SK-N-SH (cell line): ENCODE measurements around the gene TLR4. TPM values are rescaled to one million over a fixed set of nuclear protein-coding genes. Genes with fewer than 3 reads are reported as not detected.

Experiments used
- CTCF ChIA-PET: fragments of 300-600, 350-600 bp; formaldehyde crosslinking; extraction: SDS; loops from one replicate; lab custom pipeline; 2021; lab: Yijun Ruan, JAX
- POLR2A ChIA-PET: fragments of 350-600 bp; sonication (Branson Sonifier 250); formaldehyde crosslinking; extraction: SDS; loops from one replicate; lab custom pipeline; 2020; ENCODE audit warnings: antibody characterized with exemption, inconsistent platforms; lab: Yijun Ruan, JAX
- DNase-seq: peaks from one replicate; pipeline ENCODE4 v3.0.0; 2012
- H2AFZ ChIP-seq: fragments of 200-600 bp; sonication (generic); 2 replicates; pipeline ENCODE4 v1.8.1; 2016; ENCODE audit warnings: antibody characterized with exemption, mild to moderate bottlenecking, low read depth
- H3F3A ChIP-seq: fragments of 200-600 bp; sonication (generic); replicated peaks from 2 replicates; pipeline ENCODE3; 2016; ENCODE audit warnings: antibody characterized with exemption, mild to moderate bottlenecking; ENCODE audit not compliant: insufficient read depth
- H3K27ac ChIP-seq, 2 experiments: fragments of 200-500 bp in 1 of 2; fragments of 200-600 bp in 1 of 2; sonication (Bioruptor generic) in 1 of 2; sonication (generic), shearing (Covaris generic) in 1 of 2; 2 replicates each; pipeline versions ENCODE4 v1.5.1 to v1.6.1; 2014 to 2016; ENCODE audit warnings: low read depth in 2 of 2, inconsistent platforms in 1 of 2, low read length in 1 of 2, mild to moderate bottlenecking in 1 of 2, mixed read lengths in 1 of 2
- H3K27me3 ChIP-seq: fragments of 200-600 bp; sonication (generic), shearing (Covaris generic); 2 replicates; pipeline ENCODE4 v1.6.1; 2016; ENCODE audit warnings: mixed run types; ENCODE audit not compliant: insufficient read depth
- H3K36me3 ChIP-seq, 2 experiments: fragments of 200-500 bp in 1 of 2; fragments of 200-600 bp in 1 of 2; sonication (Bioruptor generic) in 1 of 2; sonication (generic) in 1 of 2; replicated peaks in 1 of 2; 2 replicates each; pipeline versions ENCODE3 to v1.5.1; 2014 to 2016; ENCODE audit warnings: low read length in 1 of 2, mild to moderate bottlenecking in 1 of 2; ENCODE audit not compliant: insufficient read depth in 2 of 2, control insufficient read depth in 1 of 2
- H3K4me1 ChIP-seq, 2 experiments: fragments of 200-500 bp in 1 of 2; fragments of 200-600 bp in 1 of 2; sonication (Bioruptor generic) in 1 of 2; sonication (generic), shearing (Covaris generic) in 1 of 2; 2 replicates each; pipeline versions ENCODE4 v1.5.1 to v1.6.1; 2014 to 2016; ENCODE audit warnings: low read depth in 1 of 2, low read length in 1 of 2, mixed run types in 1 of 2; ENCODE audit not compliant: insufficient read depth in 2 of 2, control insufficient read depth in 1 of 2
- H3K4me2 ChIP-seq: fragments of 200-600 bp; sonication (generic), shearing (Covaris generic); 2 replicates; pipeline ENCODE4 v1.6.1; 2017; ENCODE audit warnings: mixed run types
- H3K4me3 ChIP-seq, 2 experiments: fragments of 200-500 bp in 1 of 2; fragments of 200-600 bp in 1 of 2; sonication (Bioruptor generic) in 1 of 2; sonication (generic), shearing (Covaris generic) in 1 of 2; 2 replicates each; pipeline versions ENCODE4 v1.5.1 to v1.8.1; 2014 to 2016; ENCODE audit warnings: low read depth in 2 of 2, inconsistent platforms in 1 of 2, low read length in 1 of 2, mild to moderate bottlenecking in 1 of 2, mixed read lengths in 1 of 2, moderate library complexity in 1 of 2
- H3K79me2 ChIP-seq: fragments of 200-600 bp; sonication (generic); 2 replicates; pipeline ENCODE4 v1.8.1; 2017; ENCODE audit warnings: mild to moderate bottlenecking; ENCODE audit not compliant: insufficient read depth
- H3K9ac ChIP-seq: fragments of 200-600 bp; sonication (generic); 2 replicates; pipeline ENCODE4 v1.6.1; 2017; ENCODE audit warnings: mixed run types
- H3K9me2 ChIP-seq: fragments of 200-600 bp; sonication (generic); 2 replicates; pipeline ENCODE4 v1.6.1; 2017; ENCODE audit warnings: mixed run types
- H3K9me3 ChIP-seq: fragments of 200-600 bp; sonication (generic); 2 replicates; pipeline ENCODE4 v1.6.1; 2017; ENCODE audit warnings: mixed run types, mild to moderate bottlenecking, moderate library complexity
- H4K20me1 ChIP-seq: fragments of 200-600 bp; sonication (generic); 2 replicates; pipeline ENCODE4 v1.6.1; 2017; ENCODE audit warnings: mild to moderate bottlenecking, mixed run types; ENCODE audit not compliant: insufficient read depth
- CTCF ChIP-seq: fragments of 200-600 bp; sonication (generic); IDR thresholded peaks from 2 replicates; pipeline ENCODE4 v1.6.1; 2017; ENCODE audit warnings: antibody characterized with exemption, mild to moderate bottlenecking, moderate library complexity
- EP300 ChIP-seq, 2 experiments: IDR thresholded peaks; 2 replicates each; pipeline versions ENCODE4 v1.4.0 to v1.6.1; 2012; ENCODE audit warnings: borderline replicate concordance in 1 of 2, low read depth in 1 of 2, low read length in 1 of 2
- FOSL2 ChIP-seq: IDR thresholded peaks from 2 replicates; pipeline ENCODE4 v1.4.0; 2012; ENCODE audit warnings: low read depth, mild to moderate bottlenecking, moderate library complexity, borderline replicate concordance
- FOXM1 ChIP-seq: IDR thresholded peaks from 2 replicates; pipeline ENCODE4 v1.4.0; 2012; ENCODE audit warnings: low read depth, mild to moderate bottlenecking
- GABPA ChIP-seq: IDR thresholded peaks from 2 replicates; pipeline ENCODE4 v1.4.0; 2012; ENCODE audit warnings: low read depth, mild to moderate bottlenecking
- GATA2 ChIP-seq: sonication (generic); formaldehyde crosslinking; IDR thresholded peaks from 2 replicates; pipeline ENCODE4 v1.5.0; 2020; ENCODE audit warnings: mild to moderate bottlenecking, missing genetic modification reagents
- PBX3 ChIP-seq: IDR thresholded peaks from 2 replicates; pipeline ENCODE4; 2012
- POLR2AphosphoS5 ChIP-seq: IDR thresholded peaks from 2 replicates; pipeline ENCODE4 v1.6.1; 2012; ENCODE audit warnings: low read depth, low read length
- RAD21 ChIP-seq: IDR thresholded peaks from 2 replicates; pipeline ENCODE4 v1.6.1; 2012; ENCODE audit warnings: mild to moderate bottlenecking, low read length
- RFX5 ChIP-seq: IDR thresholded peaks from 2 replicates; pipeline ENCODE4 v1.6.1; 2012; ENCODE audit warnings: mild to moderate bottlenecking, improper control_type of control experiment, low read length
- RXRA ChIP-seq: IDR thresholded peaks from 2 replicates; pipeline ENCODE4 v1.4.0; 2012; ENCODE audit warnings: low read depth, mild to moderate bottlenecking, borderline replicate concordance
- TCF12 ChIP-seq: IDR thresholded peaks from 2 replicates; pipeline ENCODE4 v1.4.0; 2012
- TEAD4 ChIP-seq: IDR thresholded peaks from 2 replicates; pipeline ENCODE4 v1.4.0; 2012; ENCODE audit warnings: mild to moderate bottlenecking, borderline replicate concordance; ENCODE audit not compliant: insufficient read depth
- ZBTB33 ChIP-seq: IDR thresholded peaks from 2 replicates; pipeline ENCODE4 v1.4.0; 2012; ENCODE audit warnings: low read depth, borderline replicate concordance
- WGBS: methylation state at CpG from one replicate; pipeline ENCODE4 v1.1.6; 2017; ENCODE audit warnings: low lambda C conversion rate; 5-methylcytosine and 5-hydroxymethylcytosine counted together
- polyA plus RNA-seq, 3 experiments: library from polyadenylated mRNA; depleted of rRNA; stranded (reverse); fragments of >200 nt; gene quantifications; 2 replicates each; pipeline ENCODE4 v1.2.3, GENCODE V29; 2012

TLR4 gene
- polyA plus RNA-seq, 1 of the 3 experiments (the other 2 are of a cell fraction), result 0.85 TPM

- Histone ChIP-seq H3K27me3 (no peaks in the 10 kb centered on the region), H2AFZ (no peak overlapping the region), H3K9ac (no peak overlapping the region), H3K79me2 (no peaks in the 10 kb centered on the region), H3K36me3 (peaks cover 0 to under 1% of the 10 kb centered on the region in 2 experiments), H3K4me2 (peak overlapping the region; percentile 55; the same call in 1 of the 2 replicates), H3K4me3 (no peak overlapping the region), H3K9me3 (no peaks in the 10 kb centered on the region), H4K20me1 (no peaks in the 10 kb centered on the region), H3K4me1 (peaks cover 5 to 24% of the 10 kb centered on the region in 2 experiments; a peak in 3 of 4 replicates)
- WGBS, result 67% methylated on average over 2 of the region's 2 CpGs
- DNase-seq, result no peak
- CTCF ChIA-PET, result no interaction called here
- no peak for TF ChIP-seq RXRA
- TF ChIP-seq FOXM1, result no peak
- TF ChIP-seq GATA2 (CRISPR knock-in tag), result no peak
- no peak for TF ChIP-seq GABPA
- no peak for TF ChIP-seq PBX3
- no peak for TF ChIP-seq FOSL2
- TF ChIP-seq RFX5, result no peak
- no peak for TF ChIP-seq EP300 (IDR thresholded peaks at IDR 0.05; ENCODE audit: borderline replicate concordance in 1 of 2, low read depth in 1 of 2, low read length in 1 of 2)
- TF ChIP-seq RAD21, result no peak
- TF ChIP-seq TCF12, result no peak
- no peak for TF ChIP-seq TEAD4
- no peak for TF ChIP-seq ZBTB33
- TF ChIP-seq CTCF, result no peak
- TF ChIP-seq POLR2AphosphoS5, result no peak
- TF ChIP-seq, all 33 proteins: peak for 0
- no peaks in the 10 kb centered on the region for H3K9me2 ChIP-seq
- H3K27ac ChIP-seq, result peak overlapping the region in 1 of 2 experiments; percentile 82; a peak in 2 of 4 replicates
- no peaks in the 10 kb centered on the region for H3F3A ChIP-seq
- POLR2A ChIA-PET, result no interaction called here
These were observed 16.8 kb downstream of the TLR4 start for GRCh38 chr9:117720987-117721386.
